Stimulated activated naive CD4-positive, alpha-beta T cell (primary cell): ENCODE data around the gene FLG2.

Experiments used
- DNase-seq, 6 experiments: peaks; one replicate each; lab custom pipeline; 2025; lab: John Stamatoyannopoulos, UW

The FLG2 gene

DNA sequence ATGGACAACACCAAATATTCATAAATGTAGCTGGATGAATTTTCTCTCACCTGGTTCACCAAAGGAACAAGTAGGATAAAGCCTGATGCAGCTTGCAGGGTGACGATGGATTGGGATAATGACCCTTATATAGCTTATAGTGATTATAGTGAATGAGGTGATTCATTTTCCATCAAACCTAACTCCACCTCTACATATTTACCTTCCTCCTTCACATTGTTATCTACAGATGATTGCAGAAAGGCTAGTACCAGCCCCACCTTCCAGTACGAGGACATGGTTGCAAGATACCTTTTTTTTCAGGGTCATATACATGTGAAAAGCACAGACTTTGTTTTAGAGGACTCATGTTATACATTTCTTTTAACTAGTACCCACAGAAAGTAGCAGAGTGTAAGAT lies at the start of gene FLG2:
FLG2 (minus strand) TSS at position 101 of the 400 bp plus-strand sequence. CDS start 1,122 bp downstream, outside the sequence.
- DNase-seq: no peak

DNA sequence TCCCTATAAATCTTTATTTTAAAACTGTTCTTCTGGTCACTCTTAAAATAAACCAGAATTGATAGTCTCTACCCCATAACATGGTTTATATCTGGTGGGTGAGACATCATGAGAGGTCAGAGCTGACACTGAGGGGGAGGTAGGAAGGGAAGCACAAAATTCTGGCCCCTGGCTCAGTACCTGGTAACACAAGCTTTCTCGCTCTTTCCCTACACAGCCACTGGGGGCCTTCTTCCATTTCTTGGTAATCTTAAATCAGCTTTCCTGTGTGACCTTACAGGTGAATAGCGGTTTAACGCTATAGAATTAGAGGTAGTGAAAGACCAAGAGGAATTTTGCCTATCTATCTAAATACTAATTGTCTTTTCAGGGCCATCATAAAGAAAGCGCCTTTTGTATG lies 48.9 kb upstream of the FLG2 start:
- no peak for DNase-seq

DNA sequence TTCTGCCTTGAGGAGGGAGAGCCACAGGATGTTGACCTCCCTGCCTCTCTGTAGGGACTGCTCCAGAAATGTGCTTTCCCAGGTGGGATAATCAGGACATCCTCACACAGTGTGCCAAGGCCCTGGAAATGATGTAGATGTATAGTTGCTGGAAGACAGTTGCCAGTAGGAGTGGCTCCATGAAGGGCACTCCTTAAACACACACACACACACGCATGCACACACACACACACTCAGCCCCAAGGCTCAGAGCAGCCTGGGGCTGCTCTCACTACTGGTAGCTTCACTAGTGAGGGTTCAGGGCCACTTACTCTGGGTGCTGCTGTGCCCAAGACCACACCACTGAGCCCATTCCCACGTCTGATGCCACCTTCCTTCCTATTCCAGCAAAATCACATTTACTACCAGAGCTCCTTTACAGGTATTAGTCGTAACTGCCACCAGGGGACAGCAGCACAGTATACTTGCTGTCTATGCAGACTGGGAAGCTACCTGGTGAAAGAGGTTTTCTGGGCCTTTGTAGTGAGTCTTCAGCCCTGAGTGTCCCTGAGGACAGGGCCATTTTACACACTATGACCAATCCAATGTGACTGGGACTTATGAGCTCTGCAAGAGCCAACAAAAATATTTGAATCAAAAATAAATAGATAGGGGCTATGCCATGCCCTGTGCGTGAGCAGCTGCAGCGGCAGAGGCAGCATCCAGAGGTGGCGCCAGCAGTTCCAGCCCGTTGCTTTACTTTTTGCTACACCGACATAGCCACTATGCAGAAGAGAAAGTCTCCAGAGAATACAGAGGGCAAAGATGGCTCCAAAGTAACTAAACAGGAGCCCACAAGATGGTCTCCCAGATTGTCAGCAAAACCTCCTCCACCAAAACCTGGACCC lies 39.2 kb upstream of the FLG2 start:
- DNase-seq: peak in 1 of 6 experiments; percentile 3

DNA sequence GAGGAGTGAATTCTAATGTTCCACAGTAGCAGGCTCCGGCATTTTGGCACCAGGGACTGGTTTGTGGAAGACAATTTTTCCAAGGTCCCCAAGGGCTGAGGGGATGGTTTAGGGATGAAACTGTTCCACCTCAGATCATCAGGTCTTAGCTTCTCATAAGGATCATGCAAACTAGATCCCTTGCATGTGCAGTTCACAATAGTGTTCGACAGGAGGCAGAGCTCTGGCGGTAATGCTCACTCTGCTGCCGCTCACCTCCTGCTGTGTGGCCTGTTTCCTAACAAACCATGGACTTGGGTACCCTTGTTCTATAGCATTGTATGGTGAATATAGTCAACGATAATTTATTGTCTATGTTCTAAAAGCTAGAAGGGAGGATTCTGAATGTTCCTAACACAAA lies 37.7 kb upstream of the FLG2 start:
- no peak for DNase-seq

DNA sequence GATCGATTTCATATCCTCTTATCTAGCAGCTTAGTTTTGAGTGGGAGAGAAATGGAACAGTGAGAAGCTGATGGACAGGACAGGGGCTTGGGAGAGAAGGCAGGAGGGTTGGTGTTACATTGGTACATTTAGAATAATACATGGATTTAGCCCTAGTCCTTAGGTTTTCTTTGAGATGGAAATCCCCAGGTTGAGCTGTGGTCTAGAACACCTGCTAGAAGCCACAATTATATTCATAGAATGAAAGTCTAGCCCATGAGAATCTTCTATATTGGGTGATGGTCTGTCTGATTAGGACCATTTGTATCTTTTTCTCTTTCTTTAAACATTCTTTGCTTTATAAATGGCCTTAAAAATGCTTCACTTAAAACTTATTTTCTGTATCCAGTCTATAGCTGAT lies 34.3 kb upstream of the FLG2 start:
- DNase-seq: no peak

DNA sequence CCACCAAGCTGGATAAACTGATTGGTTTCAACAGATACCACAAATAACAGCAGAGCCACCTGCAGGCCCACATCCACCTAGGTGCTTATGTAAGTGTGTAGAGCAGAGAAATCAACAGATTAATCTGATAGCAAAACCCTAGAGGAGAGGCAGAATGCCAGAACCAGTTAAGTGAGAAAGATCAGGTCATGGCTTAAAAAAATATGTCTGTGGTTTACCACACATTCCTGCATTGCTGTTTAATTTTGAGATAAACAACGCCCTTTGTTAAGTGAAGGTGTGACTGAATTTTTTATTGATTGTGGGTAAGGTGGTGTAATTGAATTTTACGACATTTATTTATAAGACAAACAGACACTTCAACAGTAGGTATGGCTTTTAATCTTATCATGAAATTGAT lies 33.1 kb upstream of the FLG2 start:
- no peak for DNase-seq

DNA sequence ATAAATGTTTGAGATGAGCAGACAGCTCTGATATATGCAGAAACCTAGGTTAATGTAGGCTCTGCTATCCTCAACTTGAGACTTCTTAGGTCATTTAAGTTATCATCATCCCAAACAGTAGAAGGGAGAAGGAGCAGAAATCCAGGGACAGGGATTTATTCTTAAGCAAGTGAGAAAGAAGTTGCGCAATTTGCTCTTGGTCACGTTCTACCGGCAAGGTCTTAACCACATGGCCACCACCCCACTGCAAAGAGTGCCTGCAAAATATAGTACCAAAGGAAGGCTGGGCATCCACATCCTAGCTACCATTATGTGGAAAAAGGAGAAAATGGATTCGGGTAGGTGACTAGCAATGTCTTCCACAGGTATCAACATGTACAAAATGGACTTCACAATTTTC lies 29.1 kb upstream of the FLG2 start:
- no peak for DNase-seq

DNA sequence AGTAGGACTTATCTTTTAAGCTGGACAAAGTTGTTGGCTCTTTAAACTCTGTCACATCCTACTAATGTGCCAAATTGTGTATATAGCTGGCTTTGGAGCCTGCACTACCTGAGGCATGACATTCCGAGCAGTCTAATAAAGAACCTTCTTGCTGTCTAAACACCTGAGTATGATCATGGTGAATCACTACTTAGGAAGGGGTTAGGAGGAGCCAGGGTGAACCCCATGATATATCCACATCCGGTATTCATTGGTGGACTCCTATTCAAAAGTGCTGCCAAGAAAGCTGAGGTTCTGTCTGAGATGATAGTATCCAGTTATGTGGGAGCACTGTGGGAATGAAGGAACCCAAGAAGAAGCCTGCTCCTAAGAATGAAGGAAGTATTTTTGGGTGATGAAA lies 27.1 kb upstream of the FLG2 start:
- DNase-seq: no peak

DNA sequence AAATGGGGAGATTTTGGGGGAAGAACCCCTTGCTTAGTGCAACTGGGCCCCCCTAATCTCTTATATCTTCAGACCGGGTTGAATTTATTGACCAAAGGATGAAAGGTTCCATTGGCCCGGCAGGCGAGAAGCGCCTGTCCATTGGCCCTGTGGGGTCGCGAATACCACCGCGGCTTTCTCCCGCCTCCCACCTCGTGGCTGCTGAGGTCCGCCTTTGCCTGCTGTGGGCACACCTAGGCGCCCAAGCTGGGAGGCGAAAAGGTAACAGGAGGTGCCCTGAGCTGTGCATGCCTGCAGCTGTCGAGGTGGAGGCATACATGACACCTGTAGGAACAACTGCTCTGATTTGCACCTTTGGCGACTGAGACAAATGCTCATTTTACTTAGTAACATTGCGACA lies 21.1 kb upstream of the FLG2 start:
- DNase-seq: no peak

DNA sequence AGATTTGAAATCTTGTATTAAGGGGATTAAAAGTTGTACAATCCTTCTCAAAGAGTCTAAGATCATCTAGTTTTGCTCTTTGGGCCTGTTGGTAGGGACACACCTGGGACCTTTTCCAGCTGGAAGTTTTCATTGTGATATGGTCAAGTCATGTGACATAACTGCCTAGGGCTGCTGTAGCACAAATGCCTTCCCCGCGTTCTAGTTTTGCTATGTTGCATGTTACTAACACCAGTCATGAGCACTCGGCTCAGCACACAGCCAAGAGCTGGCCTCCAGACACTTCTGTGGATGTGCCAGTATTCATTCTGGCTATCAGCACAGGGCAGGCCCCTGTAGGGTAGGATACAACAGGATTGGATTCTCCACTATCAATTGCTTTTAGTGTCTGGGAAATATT lies 14.6 kb upstream of the FLG2 start:
- DNase-seq: no peak

DNA sequence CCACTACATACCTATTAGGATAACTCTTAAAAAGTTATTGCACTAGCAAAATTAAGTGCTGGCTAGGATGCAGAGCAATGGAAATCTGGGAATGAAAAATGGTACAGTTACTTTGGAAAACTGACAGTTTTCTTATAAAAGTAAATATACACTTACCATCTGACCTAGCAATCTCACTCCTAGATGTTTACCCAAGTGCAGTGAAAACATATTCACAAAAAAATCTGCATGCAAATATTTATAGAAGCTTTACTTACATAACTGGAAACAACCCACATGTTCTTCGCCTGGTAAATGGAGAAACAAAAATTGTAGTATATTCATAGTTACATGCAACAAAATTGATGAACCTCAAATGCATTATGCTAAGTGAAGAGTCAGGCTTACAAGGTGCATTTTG lies 12.9 kb upstream of the FLG2 start:
- DNase-seq: no peak

DNA sequence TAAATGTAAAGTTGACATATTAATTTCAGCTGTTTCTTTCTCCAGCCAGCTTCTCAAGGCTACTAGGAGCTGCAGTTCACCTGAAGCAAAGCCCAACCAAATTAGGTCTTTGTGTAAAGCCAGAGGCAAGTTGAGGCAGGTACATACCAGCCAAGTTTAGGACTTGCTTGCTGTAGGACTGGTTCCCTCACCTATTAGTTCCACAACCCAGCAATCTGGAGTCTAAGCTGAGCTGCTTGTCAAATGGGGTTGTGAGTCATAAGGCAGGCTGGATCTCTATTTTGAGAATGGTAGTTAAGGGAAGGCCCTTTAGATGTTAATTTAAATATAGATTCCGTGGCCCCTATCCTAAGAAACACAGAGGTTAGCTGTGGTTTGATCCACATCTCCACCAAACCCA lies 7.6 kb upstream of the FLG2 start:
- no peak for DNase-seq

DNA sequence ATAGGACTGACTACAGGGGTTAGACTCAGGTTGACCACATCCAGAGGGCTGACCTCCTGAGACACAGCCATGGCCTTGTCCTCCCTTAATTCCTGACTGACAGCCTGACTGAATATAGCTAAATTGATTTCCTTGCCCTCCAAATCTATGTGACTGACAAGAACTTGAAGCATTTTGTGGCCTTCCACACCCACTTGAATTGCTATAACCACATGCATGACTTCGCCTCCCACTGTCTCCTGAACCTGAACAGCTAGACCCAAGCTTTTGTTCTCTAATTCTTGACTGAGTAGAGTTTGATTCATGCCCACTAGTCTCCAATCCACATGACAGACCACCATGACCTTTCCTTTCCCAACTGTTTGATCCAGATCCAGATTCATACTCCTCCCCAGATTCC lies 3.1 kb downstream of the FLG2 start:
- DNase-seq: no peak

DNA sequence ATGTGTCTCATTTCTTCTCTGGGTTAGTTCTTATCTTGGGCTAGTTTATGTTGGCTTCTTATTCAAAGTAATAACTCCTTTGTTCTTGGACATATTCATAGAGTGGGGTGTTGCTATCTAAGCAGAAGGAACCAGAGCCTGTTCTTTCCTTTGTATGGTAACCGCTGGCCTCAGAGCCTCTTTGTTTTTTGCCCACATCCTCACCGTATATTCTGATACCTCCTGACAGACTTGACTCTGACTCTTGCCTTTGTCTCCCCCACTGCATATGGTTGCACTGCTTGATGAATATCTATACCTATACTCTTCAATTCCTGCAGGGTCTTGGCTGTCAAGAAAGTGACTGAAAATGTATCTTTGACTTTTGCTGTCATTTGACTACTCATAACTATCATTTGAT lies 10.2 kb downstream of the FLG2 start:
- DNase-seq: no peak

DNA sequence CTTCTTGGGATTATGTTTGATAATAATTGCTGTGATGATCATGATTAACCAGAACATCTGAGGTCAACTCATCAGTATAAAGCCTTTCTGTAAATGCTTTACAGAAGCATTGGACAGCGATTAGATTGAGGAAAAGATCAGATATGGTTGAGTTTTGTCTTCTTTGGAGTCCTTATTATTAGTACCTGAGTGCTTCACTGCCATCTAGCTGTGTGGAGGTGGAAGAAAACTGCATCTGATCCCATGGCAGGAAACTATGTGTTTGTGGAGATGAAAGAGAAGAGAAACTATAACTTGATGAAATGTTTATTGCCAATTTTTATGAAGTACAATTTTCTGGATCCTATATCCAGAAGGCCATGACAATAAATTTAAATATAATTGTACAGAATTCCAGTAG lies 11.4 kb downstream of the FLG2 start:
- DNase-seq: no peak

DNA sequence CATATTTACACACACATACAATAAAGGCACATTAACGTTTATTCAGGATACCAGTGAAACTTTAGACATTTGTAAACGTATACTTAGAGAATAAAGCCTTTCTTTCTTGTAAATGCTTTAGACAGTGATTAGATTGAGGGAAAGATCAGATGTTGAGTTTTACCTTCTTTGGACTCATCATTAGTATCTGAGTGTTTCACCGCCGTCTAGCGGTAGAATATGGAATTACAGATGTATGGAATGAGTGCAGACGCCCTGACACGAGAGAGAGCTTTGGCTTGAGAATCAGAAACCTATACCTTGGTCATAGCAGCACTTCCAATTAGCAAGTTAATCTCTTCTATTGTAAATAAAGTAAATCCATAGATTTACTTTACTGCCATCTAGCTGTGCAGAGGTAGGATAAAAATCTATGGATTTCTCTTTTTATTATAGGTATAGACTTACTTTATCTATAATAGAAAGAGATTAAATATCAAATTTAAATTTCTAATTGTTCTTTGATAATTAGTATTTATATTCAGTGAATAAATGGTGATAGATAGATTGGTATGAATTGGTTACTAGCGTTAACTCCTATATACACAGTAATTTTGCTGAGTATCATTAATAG lies 12.6 kb downstream of the FLG2 start:
- DNase-seq: peak in 5 of 6 experiments; percentile 4 to 55 (median 8)

DNA sequence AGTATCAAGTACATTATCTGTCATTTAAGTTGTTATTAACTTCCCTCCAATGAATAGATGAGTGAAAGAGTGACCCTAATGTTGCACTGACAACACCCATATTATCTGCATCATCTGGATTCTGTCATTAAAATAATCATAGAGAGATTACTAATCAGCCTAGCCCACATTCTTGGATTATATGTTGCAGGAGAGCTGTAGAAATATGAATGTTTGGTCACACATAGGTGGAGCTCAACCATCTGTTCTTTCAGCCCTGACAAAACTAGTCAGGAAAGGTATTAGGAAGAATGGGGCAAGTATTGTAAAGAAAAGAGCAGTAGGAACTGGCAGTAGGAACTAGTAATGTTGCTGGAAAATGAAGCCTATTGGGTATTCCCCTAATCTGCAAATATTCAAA lies 15.4 kb downstream of the FLG2 start:
- no peak for DNase-seq

DNA sequence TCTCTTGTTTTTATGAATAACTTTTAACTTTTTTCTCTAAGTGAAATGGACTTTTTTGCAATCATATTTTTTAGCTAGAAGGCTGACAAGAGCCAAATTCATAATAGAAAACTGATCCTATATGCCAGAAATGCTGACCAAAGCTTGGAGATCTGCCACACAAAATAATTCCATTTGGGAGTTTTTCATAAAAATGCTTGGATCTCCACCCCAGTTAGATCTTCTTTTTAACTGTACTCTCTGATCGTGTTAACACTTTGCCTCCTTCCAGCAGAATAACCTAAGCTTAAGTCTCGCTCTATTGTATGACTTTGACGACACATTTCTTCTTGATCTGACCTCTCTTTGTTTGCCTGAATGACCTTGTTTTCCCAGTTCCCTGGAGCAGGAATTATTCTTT lies 16.8 kb downstream of the FLG2 start:
- DNase-seq: no peak

DNA sequence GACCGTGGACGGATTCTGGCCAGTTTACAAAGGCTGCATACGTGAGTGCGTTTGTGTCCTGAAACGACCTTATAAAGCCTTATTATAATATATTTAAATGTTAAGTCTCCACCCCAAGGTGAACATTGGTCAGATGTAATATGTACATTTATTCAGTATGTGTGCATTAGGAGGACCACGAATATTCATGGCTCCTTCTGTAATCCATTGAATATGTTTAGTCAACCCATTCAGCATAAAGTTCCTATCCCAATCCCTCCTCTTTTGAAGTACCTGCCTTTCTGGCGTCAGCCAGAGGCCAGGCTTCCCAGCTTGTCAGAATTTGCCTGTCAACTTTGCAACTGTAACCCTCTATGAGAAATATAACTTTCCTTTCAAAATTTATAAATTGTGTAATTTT lies 24.4 kb downstream of the FLG2 start:
- DNase-seq: no peak

DNA sequence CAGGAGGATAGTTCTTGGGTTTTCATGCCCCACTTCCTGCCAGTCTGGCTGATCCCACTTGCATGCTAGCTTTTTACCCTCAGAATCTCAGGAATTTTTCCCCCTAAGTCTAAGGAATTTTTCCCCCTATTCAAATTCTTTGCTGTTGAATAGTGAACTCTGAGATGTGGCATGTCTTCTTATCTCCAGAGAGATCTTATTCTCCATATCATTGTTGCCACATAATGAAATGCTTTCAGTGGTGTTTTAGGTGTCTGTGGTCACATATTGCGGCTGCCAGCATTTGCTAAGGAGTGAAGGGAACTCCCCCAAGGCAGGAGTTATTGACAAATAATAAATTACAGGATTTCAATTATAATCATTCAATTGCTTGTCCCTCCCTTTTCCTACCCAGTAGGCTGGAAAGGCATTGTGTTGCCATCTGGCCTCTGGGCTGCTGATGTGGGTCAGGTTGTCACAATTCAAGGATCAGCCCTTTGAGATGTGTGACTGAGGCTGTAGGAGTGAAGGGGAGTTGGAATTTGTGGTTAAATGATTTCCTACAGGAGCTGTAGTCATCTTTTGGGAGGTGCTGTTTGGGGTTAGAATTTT lies 30.9 kb downstream of the FLG2 start:
- DNase-seq: no peak

DNA sequence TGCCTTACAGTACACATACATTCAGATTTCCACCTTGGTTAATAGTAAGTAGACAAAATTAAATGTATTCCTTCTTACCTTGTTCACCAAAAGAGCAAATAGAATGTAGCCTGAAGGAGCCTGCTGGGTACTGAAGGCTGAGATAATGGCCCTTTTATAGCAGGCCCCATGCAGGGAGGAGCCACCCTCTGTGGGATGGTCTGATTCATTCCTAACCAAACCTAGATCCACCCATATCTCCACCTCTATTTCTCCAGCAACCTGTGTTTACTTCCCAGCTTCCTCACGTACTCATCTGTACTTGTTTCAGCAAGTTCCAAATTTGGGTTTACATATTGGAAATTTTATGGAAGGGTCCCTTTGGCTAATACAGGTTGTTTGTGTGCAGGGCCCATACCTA lies 34.7 kb downstream of the FLG2 start, which contains the start of gene FLG:
FLG (minus strand) TSS at position 129 of the 400 bp plus-strand sequence. CDS start 9,783 bp downstream, outside the sequence.
- DNase-seq: no peak

DNA sequence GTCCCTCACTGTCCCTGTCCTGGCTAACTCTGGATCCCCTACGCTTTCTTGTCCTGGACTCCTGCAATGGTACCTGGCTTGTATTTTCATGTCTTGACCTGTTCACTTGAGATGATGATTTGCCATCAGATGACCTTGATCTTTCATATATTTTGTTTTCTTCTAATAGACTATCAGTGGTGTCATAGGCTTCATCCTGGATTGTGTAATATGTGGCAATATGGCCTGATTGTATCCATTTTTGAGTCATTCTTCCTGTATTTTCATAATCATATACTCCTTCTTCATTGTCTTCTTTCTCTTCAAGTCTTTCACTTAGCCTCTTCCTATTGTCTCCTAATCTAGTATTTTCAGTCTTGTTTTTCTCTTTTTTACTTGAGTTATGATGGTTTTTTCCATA lies 45.8 kb downstream of the FLG2 start:
- no peak for DNase-seq

DNA sequence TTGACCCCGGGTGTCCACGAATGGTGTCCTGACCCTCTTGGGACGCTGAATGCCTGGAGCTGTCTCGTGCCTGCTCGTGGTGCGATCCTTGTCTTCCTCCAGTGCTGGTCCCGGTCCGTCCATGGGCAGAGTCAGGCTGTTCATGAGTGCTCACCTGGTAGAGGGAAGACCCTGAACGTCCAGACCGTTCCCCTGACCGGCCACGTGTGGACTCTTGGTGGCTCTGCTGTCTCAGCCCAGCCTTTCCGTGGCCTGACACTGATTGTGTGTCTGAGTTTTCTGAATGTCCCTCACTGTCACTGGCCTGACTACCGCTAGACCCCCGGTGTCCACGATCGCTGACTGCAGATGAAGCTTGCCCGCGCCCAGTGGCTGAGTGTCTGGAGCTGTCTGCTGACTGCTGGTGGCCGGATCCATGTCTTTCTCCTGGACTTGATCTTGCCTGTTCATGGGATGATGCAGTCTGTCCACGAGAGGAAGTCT lies 46.4 kb downstream of the FLG2 start:
- DNase-seq: no peak
